Activated T-cell treated with anti-CD3 and anti-CD28 coated beads for 1 hour (primary cell): ENCODE results near the gene LRRC4.

ENCODE experiments used
- DNase-seq: peaks from one replicate; pipeline ENCODE4 v3.0.0-alpha.2; 2020; ENCODE audit warnings: low read depth

Gene LRRC4

GRCh38 chr7:128059143-128059988, 28.1 kb upstream of the LRRC4 start:
- no peak for DNase-seq

- DNase-seq: no peak
Observed at GRCh38 chr7:128057909-128058308, 26.7 kb upstream of the LRRC4 start.

- no peak for DNase-seq
Observed at GRCh38 chr7:128056901-128057300, 25.7 kb upstream of the LRRC4 start.

- DNase-seq: no peak
Observed at GRCh38 chr7:128055637-128056036, 24.4 kb upstream of the LRRC4 start.

- DNase-seq: no peak
Observed at GRCh38 chr7:128054511-128054910, 23.3 kb upstream of the LRRC4 start.

- no peak for DNase-seq
Observed at GRCh38 chr7:128053991-128054390, 22.8 kb upstream of the LRRC4 start.

GRCh38 chr7:128053023-128053422, 21.8 kb upstream of the LRRC4 start:
- no peak for DNase-seq

- DNase-seq: no peak
Observed at GRCh38 chr7:128052404-128052803, 21.2 kb upstream of the LRRC4 start.

- no peak for DNase-seq
Observed at GRCh38 chr7:128045766-128046165, 14.5 kb upstream of the LRRC4 start.

- DNase-seq: no peak
Observed at GRCh38 chr7:128045158-128045557, 13.9 kb upstream of the LRRC4 start.

- no peak for DNase-seq
Observed at GRCh38 chr7:128044064-128044463, 12.8 kb upstream of the LRRC4 start.

- DNase-seq: no peak
Observed at GRCh38 chr7:128042012-128042411, 10.8 kb upstream of the LRRC4 start.

- DNase-seq: no peak
Observed at GRCh38 chr7:128041203-128041602, 10.0 kb upstream of the LRRC4 start.

- DNase-seq: no peak
Observed at GRCh38 chr7:128040205-128040604, 9.0 kb upstream of the LRRC4 start.

- no peak for DNase-seq
Observed at GRCh38 chr7:128039544-128039953, 8.3 kb upstream of the LRRC4 start.

GRCh38 chr7:128037880-128038619, 6.8 kb upstream of the LRRC4 start:
- no peak for DNase-seq

- no peak for DNase-seq
Observed at GRCh38 chr7:128037081-128037480, 5.8 kb upstream of the LRRC4 start.

GRCh38 chr7:128036226-128036940, 5.1 kb upstream of the LRRC4 start:
- no peak for DNase-seq

GRCh38 chr7:128035712-128036111, 4.5 kb upstream of the LRRC4 start:
- DNase-seq: no peak

- no peak for DNase-seq
Observed at GRCh38 chr7:128034825-128035224, 3.6 kb upstream of the LRRC4 start.

- no peak for DNase-seq
Observed at GRCh38 chr7:128033246-128033645, 2.0 kb upstream of the LRRC4 start.

GRCh38 chr7:128032605-128033235, 1.5 kb upstream of the LRRC4 start:
- DNase-seq: no peak
